H1 (cell line): ENCODE results near the gene RWDD1. TPM values are rescaled to one million over a fixed set of nuclear protein-coding genes. Genes with fewer than 3 reads are reported as not detected.

Experiments used
- CTCF ChIA-PET: fragments of 300-600 bp; sonication (Branson Sonifier 250); formaldehyde crosslinking; loops from one replicate; lab custom pipeline; 2021; ENCODE audit not compliant: partially characterized antibody; lab: Charles Lee
- POLR2A ChIA-PET: fragments of 300-600 bp; sonication (Branson Sonifier 250); formaldehyde crosslinking; loops from one replicate; lab custom pipeline; 2021; ENCODE audit warnings: inconsistent platforms; ENCODE audit not compliant: partially characterized antibody; lab: Charles Lee
- DNase-seq, 2 experiments: peaks; one replicate each; pipeline versions ENCODE4 v3.0.0 to v3.0.0-alpha.2; 2010 to 2022; ENCODE audit warnings: low spot score in 2 of 2, low read depth in 1 of 2, mixed read lengths in 1 of 2
- FAIRE-seq: peaks from 2 replicates; lab custom pipeline; 2011; peaks lifted over from hg19 to GRCh38; lab: Jason Lieb, UNC
- H2AFZ ChIP-seq: 2 replicates; pipeline ENCODE4 v1.8.1; 2012; ENCODE audit warnings: low read length, inconsistent platforms
- H2AK5ac ChIP-seq: 2 replicates; pipeline ENCODE4 v1.6.1; 2013; ENCODE audit warnings: low read depth, low read length
- H2BK120ac ChIP-seq: replicated peaks from 2 replicates; pipeline ENCODE3; 2013; ENCODE audit warnings: low read depth, low read length, inconsistent platforms
- H2BK12ac ChIP-seq: 2 replicates; pipeline ENCODE4 v1.6.1; 2013; ENCODE audit warnings: low read depth, low read length
- H2BK15ac ChIP-seq: 2 replicates; pipeline ENCODE4 v1.6.1; 2013; ENCODE audit warnings: low read length
- H2BK20ac ChIP-seq: 2 replicates; pipeline ENCODE4 v1.6.1; 2013; ENCODE audit warnings: low read length
- H2BK5ac ChIP-seq: 2 replicates; pipeline ENCODE4 v1.6.1; 2013; ENCODE audit warnings: low read depth, low read length
- H3K14ac ChIP-seq: 2 replicates; pipeline ENCODE4 v1.6.1; 2013; ENCODE audit warnings: inconsistent platforms; ENCODE audit not compliant: insufficient read length
- H3K18ac ChIP-seq: 2 replicates; pipeline ENCODE4 v1.6.1; 2013; ENCODE audit warnings: low read length; ENCODE audit errors: extremely low read depth
- H3K23ac ChIP-seq: 2 replicates; pipeline ENCODE4 v1.6.1; 2013; ENCODE audit warnings: inconsistent platforms; ENCODE audit not compliant: insufficient read length
- H3K23me2 ChIP-seq: 2 replicates; pipeline ENCODE4 v1.6.1; 2013; ENCODE audit warnings: low read depth, low read length
- H3K27ac ChIP-seq: 2 replicates; pipeline ENCODE4 v1.6.1; 2011; ENCODE audit warnings: low read depth, low read length, inconsistent platforms
- H3K27me3 ChIP-seq, 4 experiments: replicated peaks in 1 of 4; 1 replicate in 1 of 4; 2 replicates in 3 of 4; pipeline versions ENCODE4 v1.6.1 to v1.8.1; 2011 to 2013; ENCODE audit warnings: low read length in 3 of 4, mild to moderate bottlenecking in 3 of 4, inconsistent platforms in 2 of 4, mixed read lengths in 2 of 4, moderate library complexity in 1 of 4; ENCODE audit not compliant: control insufficient read depth in 3 of 4, insufficient read depth in 3 of 4; ENCODE audit errors: extremely low read depth in 1 of 4
- H3K36me3 ChIP-seq, 4 experiments: 2 replicates each; pipeline versions ENCODE4 v1.6.1 to v1.8.1; 2011 to 2013; ENCODE audit warnings: mild to moderate bottlenecking in 4 of 4, low read length in 3 of 4, moderate library complexity in 2 of 4, control low read depth in 1 of 4, inconsistent platforms in 1 of 4; ENCODE audit not compliant: insufficient read depth in 4 of 4, control insufficient read depth in 2 of 4
- H3K4ac ChIP-seq: replicated peaks from 2 replicates; pipeline ENCODE3; 2013; ENCODE audit warnings: low read length, low read depth, mixed read lengths, inconsistent platforms; ENCODE audit not compliant: insufficient read length
- H3K4me1 ChIP-seq, 4 experiments: replicated peaks in 1 of 4; 1 replicate in 1 of 4; 2 replicates in 3 of 4; pipeline versions ENCODE4 v1.6.1 to v1.8.1; 2011 to 2013; ENCODE audit warnings: low read length in 3 of 4, inconsistent platforms in 2 of 4, mixed read lengths in 1 of 4; ENCODE audit not compliant: insufficient read depth in 4 of 4, control insufficient read depth in 3 of 4
- H3K4me2 ChIP-seq, 2 experiments: 2 replicates each; pipeline versions ENCODE4 v1.6.1 to v1.8.1; 2011 to 2013; ENCODE audit warnings: low read depth in 2 of 2, low read length in 2 of 2, control low read depth in 1 of 2, inconsistent platforms in 1 of 2, mild to moderate bottlenecking in 1 of 2; ENCODE audit not compliant: insufficient read depth in 1 of 2
- H3K4me3 ChIP-seq, 4 experiments: fragments of 200-600, 300-600 bp in 1 of 4; sonication (generic), shearing (Covaris generic), sonication (Bioruptor Twin) in 1 of 4; 2 replicates each; pipeline versions ENCODE4 v1.5.1 to v1.8.1; 2011 to 2016; ENCODE audit warnings: low read length in 4 of 4, low read depth in 3 of 4, control low read depth in 2 of 4, inconsistent platforms in 2 of 4, mild to moderate bottlenecking in 2 of 4, mixed read lengths in 1 of 4, moderate library complexity in 1 of 4; ENCODE audit not compliant: insufficient read depth in 2 of 4; ENCODE audit errors: extremely low read depth in 1 of 4
- H3K56ac ChIP-seq: replicated peaks from 2 replicates; pipeline ENCODE3; 2013; ENCODE audit warnings: low read depth, mild to moderate bottlenecking, mixed read lengths, low read length, inconsistent platforms; ENCODE audit not compliant: insufficient read length
- H3K79me1 ChIP-seq: 2 replicates; pipeline ENCODE4 v1.6.1; 2013; ENCODE audit warnings: low read depth, low read length, control low read depth
- H3K79me2 ChIP-seq, 2 experiments: 2 replicates each; pipeline versions ENCODE4 v1.6.1 to v1.8.1; 2012 to 2013; ENCODE audit warnings: low read length in 2 of 2, mild to moderate bottlenecking in 2 of 2, inconsistent platforms in 1 of 2; ENCODE audit not compliant: insufficient read depth in 2 of 2, control insufficient read depth in 1 of 2
- H3K9ac ChIP-seq, 4 experiments: replicated peaks in 1 of 4; 1 replicate in 1 of 4; 2 replicates in 3 of 4; pipeline versions ENCODE4 v1.6.1 to v1.8.1; 2011 to 2013; ENCODE audit warnings: low read depth in 3 of 4, low read length in 3 of 4, control low read depth in 2 of 4, mild to moderate bottlenecking in 2 of 4, moderate library complexity in 2 of 4, inconsistent platforms in 1 of 4; ENCODE audit errors: extremely low read depth in 1 of 4
- H3K9me3 ChIP-seq, 2 experiments: 2 replicates each; pipeline versions ENCODE4 v1.6.1 to v1.8.1; 2012 to 2013; ENCODE audit warnings: mild to moderate bottlenecking in 2 of 2, moderate library complexity in 2 of 2, control low read depth in 1 of 2, inconsistent platforms in 1 of 2, low read depth in 1 of 2, low read length in 1 of 2, mixed read lengths in 1 of 2; ENCODE audit not compliant: insufficient read depth in 2 of 2
- H4K20me1 ChIP-seq, 2 experiments: replicated peaks in 1 of 2; 2 replicates each; pipeline versions ENCODE3 to v1.8.1; 2011 to 2013; ENCODE audit warnings: inconsistent platforms in 2 of 2, low read length in 2 of 2, mild to moderate bottlenecking in 1 of 2; ENCODE audit not compliant: insufficient read depth in 2 of 2, control insufficient read depth in 1 of 2
- H4K5ac ChIP-seq: 2 replicates; pipeline ENCODE4 v1.6.1; 2013; ENCODE audit warnings: low read length, low read depth, mixed read lengths, inconsistent platforms; ENCODE audit not compliant: insufficient read length
- H4K8ac ChIP-seq: 2 replicates; pipeline ENCODE4 v1.8.0; 2013; ENCODE audit warnings: mild to moderate bottlenecking, moderate library complexity, low read length, inconsistent platforms; ENCODE audit not compliant: insufficient read depth; ENCODE audit errors: extremely low read depth
- H4K91ac ChIP-seq: replicated peaks from 2 replicates; pipeline ENCODE3; 2013; ENCODE audit warnings: low read length, mixed read lengths, inconsistent platforms; ENCODE audit not compliant: insufficient read length
- CTCF ChIP-seq, 3 experiments: IDR thresholded peaks; 1 replicate in 2 of 3; 2 replicates in 1 of 3; pipeline versions ENCODE4 v1.5.1 to v1.6.1; 2011; ENCODE audit warnings: low read length in 3 of 3, mild to moderate bottlenecking in 3 of 3, inconsistent platforms in 2 of 3, low read depth in 1 of 3, moderate library complexity in 1 of 3; ENCODE audit not compliant: insufficient read depth in 1 of 3; ENCODE audit errors: control extremely low read depth in 1 of 3
- NANOG ChIP-seq: IDR thresholded peaks from 2 replicates; pipeline ENCODE4 v1.6.1; 2011; ENCODE audit warnings: low read length, low read depth, mild to moderate bottlenecking, inconsistent platforms; ENCODE audit not compliant: insufficient read depth, poor library complexity, severe bottlenecking
- POU5F1 ChIP-seq: IDR thresholded peaks from 2 replicates; pipeline ENCODE4 v1.6.1; 2011; ENCODE audit warnings: low read depth, mild to moderate bottlenecking, low read length, moderate library complexity
- RAD21 ChIP-seq, 2 experiments: IDR thresholded peaks in 1 of 2; conservative IDR thresholded peaks in 1 of 2; 2 replicates each; pipeline ENCODE4 v1.6.1; 2011; ENCODE audit warnings: low read depth in 2 of 2, low read length in 2 of 2, improper control_type of control experiment in 1 of 2, inconsistent platforms in 1 of 2, mild to moderate bottlenecking in 1 of 2, moderate library complexity in 1 of 2
- WGBS, 2 experiments: shearing (Covaris generic) in 1 of 2; methylation state at CpG; one replicate each; pipeline versions ENCODE4 v1.1.6 to v1.1.7; 2013 to 2015; ENCODE audit warnings: low lambda C conversion rate in 2 of 2, mixed read lengths in 2 of 2, inconsistent platforms in 1 of 2, low coverage in 1 of 2, missing lambda C conversion rate in 1 of 2; ENCODE audit not compliant: insufficient replicate concordance in 2 of 2, insufficient coverage in 1 of 2, insufficient read length in 1 of 2; ENCODE audit errors: extremely low coverage in 1 of 2, missing lambda C conversion rate in 1 of 2; 5-methylcytosine and 5-hydroxymethylcytosine counted together
- polyA plus RNA-seq, 7 experiments: library from polyadenylated mRNA; depleted of rRNA in 3 of 7; stranded (reverse) in 5 of 7; unstranded in 2 of 7; fragments of >200 nt in 5 of 7; fragments of 200-250 nt in 2 of 7; gene quantifications; 1 replicate in 5 of 7; 2 replicates in 1 of 7; 4 replicates in 1 of 7; pipeline versions ENCODE4 v1.2.1 to v1.2.3, GENCODE V29; 2011 to 2013; ENCODE audit warnings: missing spikeins in 2 of 7, mixed read lengths in 2 of 7
- total RNA-seq: library from RNA; stranded (reverse); fragmentation: NEBNext Ultra II Directional; extraction: Animal tissue kit (Norgen Biotek cat#: 25700); gene quantifications from 2 replicates; pipeline ENCODE4 v1.2.1, GENCODE V29; 2021

The RWDD1 gene
- total and polyA plus RNA-seq, 2 of the 8 experiments (the other 6 are each of a cell fraction or from before 2014, with no cell fraction given) = 19.5 to 35.2 TPM

GRCh38 chr6:116533233-116533957 is 37.9 kb upstream of the RWDD1 start:
- H2AFZ ChIP-seq = peak overlapping the region; percentile 54; the same call in 1 of the 2 replicates
- no peak overlapping the region for H3K14ac ChIP-seq
- WGBS, 2 experiments = 57 to 100% methylated on average over 1 to 9 of the region's 9 CpGs
- H2BK15ac ChIP-seq = no peak overlapping the region
- no peak overlapping the region for H3K18ac ChIP-seq
- no peak overlapping the region for H4K91ac ChIP-seq
- H3K27ac ChIP-seq = no peak overlapping the region
- no peaks in the 10 kb centered on the region for H3K23me2 ChIP-seq
- no peak overlapping the region for H2BK5ac ChIP-seq
- no peak for TF ChIP-seq NANOG
- TF ChIP-seq POU5F1 = no peak
- TF ChIP-seq CTCF (IDR thresholded peaks at IDR 0.05; ENCODE audit: control extremely low read depth in 1 of 3, insufficient read depth in 1 of 3, low read depth in 1 of 3, low read length in 3 of 3) = peak in 2 of 3 experiments; percentile 21 to 56; a peak in 3 of 4 replicates
- TF ChIP-seq RAD21 (IDR thresholded peaks at IDR 0.05 in 1 of 2, conservative IDR thresholded peaks at IDR 0.05 in 1 of 2; ENCODE audit: low read depth in 2 of 2, low read length in 2 of 2) = peak; percentile 36 to 58; a peak in 3 of 4 replicates
- TF ChIP-seq, all 59 proteins: peak for 2
- Histone ChIP-seq H3K23ac (no peak overlapping the region), H3K4ac (no peak overlapping the region), H4K20me1 (no peaks in the 10 kb centered on the region), H3K36me3 (no peaks in the 10 kb centered on the region), H2BK20ac (no peak overlapping the region), H4K5ac (no peak overlapping the region), H3K79me2 (no peaks in the 10 kb centered on the region), H3K9ac (no peak overlapping the region), H3K79me1 (no peaks in the 10 kb centered on the region), H3K4me1 (peaks cover 0 to 12% (median 9%) of the 10 kb centered on the region in 4 experiments; a peak in 5 of 7 replicates), H3K4me3 (no peak overlapping the region), H3K56ac (no peak overlapping the region), H3K27me3 (no peaks in the 10 kb centered on the region), H2BK120ac (no peak overlapping the region), H3K4me2 (no peak overlapping the region), H3K9me3 (no peaks in the 10 kb centered on the region), H4K8ac (no peak overlapping the region), H2AK5ac (no peak overlapping the region), H2BK12ac (no peak overlapping the region)
- no peak for DNase-seq
- ChIA-PET POLR2A (interaction anchor here (0.7 to 1.1 kb wide), 4 partner anchors 22 to 305 kb away, joined by 3 read pairs; partner anchors contain the start of genes CALHM5 and RWDD1), CTCF (interaction anchor here (0.6 to 4.5 kb wide), 36 partner anchors 9 to 316 kb away, joined by 3 to 60 read pairs (median 5); partner anchors contain the start of genes CALHM5, RSPH4A, RWDD1 and TSPYL4)
- peak; percentile 78 for FAIRE-seq
